ENCODE data around the gene ANKRD28. TPM values are rescaled to one million over a fixed set of nuclear protein-coding genes. Genes with fewer than 3 reads are reported as not detected.

The ANKRD28 gene
- total RNA-seq, 4 donors from 2014 or later, result 39.0 to 81.1 (median 49.5) TPM

GRCh38 chr3:15683253-15683652, 114.5 kb downstream of the ANKRD28 start:
- intact Hi-C loops (cut with DNase I; ENCODE audit: low total_unique reads) (no loop called here), in situ Hi-C loops (cut with MboI; ENCODE audit: low pct_ligation_motif_present in 1 of 4, low pct_unique_long_range_greater_than_20kb in 1 of 4, low sequenced_read_pairs in 3 of 4) (no loop called here)
- 79 to 100% methylated on average over 1 of the region's 1 CpG for WGBS, 2 donors (ENCODE audit: low coverage in 1 of 2)
- DNase-seq, result no peak
- H3K27ac ChIP-seq, result no peak overlapping the region
- no peaks in the 10 kb centered on the region for H3K9me3 ChIP-seq
- H3K36me3 ChIP-seq, result peaks cover 0 to 26% (median 11%) of the 10 kb centered on the region in 4 donors
- H3K4me3 ChIP-seq, result no peak overlapping the region
- peaks cover 0 to 20% (median 1%) of the 10 kb centered on the region in 4 donors for H3K4me1 ChIP-seq
- no peaks in the 10 kb centered on the region for H3K27me3 ChIP-seq
- TF ChIP-seq POLR2AphosphoS5 (IDR thresholded peaks at IDR 0.05) (no peak), POLR2A (IDR thresholded peaks at IDR 0.05) (no peak), EP300 (IDR thresholded peaks at IDR 0.05; ENCODE audit: low read depth) (no peak)
- TF ChIP-seq, protein P1, sequence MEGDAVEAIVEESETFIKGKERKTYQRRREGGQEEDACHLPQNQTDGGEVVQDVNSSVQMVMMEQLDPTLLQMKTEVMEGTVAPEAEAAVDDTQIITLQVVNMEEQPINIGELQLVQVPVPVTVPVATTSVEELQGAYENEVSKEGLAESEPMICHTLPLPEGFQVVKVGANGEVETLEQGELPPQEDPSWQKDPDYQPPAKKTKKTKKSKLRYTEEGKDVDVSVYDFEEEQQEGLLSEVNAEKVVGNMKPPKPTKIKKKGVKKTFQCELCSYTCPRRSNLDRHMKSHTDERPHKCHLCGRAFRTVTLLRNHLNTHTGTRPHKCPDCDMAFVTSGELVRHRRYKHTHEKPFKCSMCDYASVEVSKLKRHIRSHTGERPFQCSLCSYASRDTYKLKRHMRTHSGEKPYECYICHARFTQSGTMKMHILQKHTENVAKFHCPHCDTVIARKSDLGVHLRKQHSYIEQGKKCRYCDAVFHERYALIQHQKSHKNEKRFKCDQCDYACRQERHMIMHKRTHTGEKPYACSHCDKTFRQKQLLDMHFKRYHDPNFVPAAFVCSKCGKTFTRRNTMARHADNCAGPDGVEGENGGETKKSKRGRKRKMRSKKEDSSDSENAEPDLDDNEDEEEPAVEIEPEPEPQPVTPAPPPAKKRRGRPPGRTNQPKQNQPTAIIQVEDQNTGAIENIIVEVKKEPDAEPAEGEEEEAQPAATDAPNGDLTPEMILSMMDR (IDR thresholded peaks at IDR 0.05), result no peak

GRCh38 chr3:15682561-15683185, 115.1 kb downstream of the ANKRD28 start:
- 30 to 54% methylated on average over 3 of the region's 3 CpGs for WGBS, 2 donors (ENCODE audit: low coverage in 1 of 2)
- Histone ChIP-seq H3K4me1 (peaks cover 0 to 20% (median 1%) of the 10 kb centered on the region in 4 donors), H3K9me3 (no peaks in the 10 kb centered on the region), H3K36me3 (peaks cover 0 to 32% (median 14%) of the 10 kb centered on the region in 4 donors), H3K27ac (peak overlapping the region in 1 of 4 donors; percentile 29), H3K4me3 (no peak overlapping the region), H3K27me3 (no peaks in the 10 kb centered on the region)
- in situ Hi-C loops (cut with MboI; ENCODE audit: low pct_ligation_motif_present in 1 of 4, low pct_unique_long_range_greater_than_20kb in 1 of 4, low sequenced_read_pairs in 3 of 4) (no loop called here), intact Hi-C loops (cut with DNase I; ENCODE audit: low total_unique reads) (no loop called here)
- TF ChIP-seq POLR2AphosphoS5 (IDR thresholded peaks at IDR 0.05) (no peak), EP300 (IDR thresholded peaks at IDR 0.05; ENCODE audit: low read depth) (no peak), POLR2A (IDR thresholded peaks at IDR 0.05) (no peak)
- TF ChIP-seq, protein P1 (IDR thresholded peaks at IDR 0.05), result no peak
- DNase-seq, result no peak

DNA sequence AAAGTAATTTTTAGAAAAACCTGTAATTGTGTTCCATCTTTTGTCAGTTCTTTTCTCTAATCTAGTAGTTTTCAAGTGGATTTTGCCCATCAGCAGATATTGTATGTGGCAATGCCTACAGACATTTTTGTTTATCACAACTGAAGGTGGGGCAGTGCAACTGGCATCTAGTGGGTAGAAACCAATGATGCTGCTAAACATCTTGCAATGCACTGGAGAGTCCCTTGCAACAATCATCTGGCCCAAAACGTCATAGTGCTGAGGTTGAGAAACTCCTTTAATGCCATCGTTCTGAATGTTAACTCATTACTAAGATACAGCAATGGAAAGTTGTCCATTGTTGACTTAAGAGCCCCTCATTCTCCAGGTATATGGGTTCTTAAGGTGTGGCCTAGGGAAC, 116.1 kb downstream of the ANKRD28 start:
- no peak overlapping the region for H3K27ac ChIP-seq
- H3K9me3 ChIP-seq, result no peaks in the 10 kb centered on the region

GRCh38 chr3:15679306-15679705, 118.5 kb downstream of the ANKRD28 start:
- no peak for TF ChIP-seq EP300 (IDR thresholded peaks at IDR 0.05; ENCODE audit: low read depth)
- no peak for TF ChIP-seq POLR2AphosphoS5 (IDR thresholded peaks at IDR 0.05)
- no peak for TF ChIP-seq POLR2A (IDR thresholded peaks at IDR 0.05)
- TF ChIP-seq, protein P1 (IDR thresholded peaks at IDR 0.05), result no peak
- no peak overlapping the region for H3K27ac ChIP-seq
- H3K27me3 ChIP-seq, result no peaks in the 10 kb centered on the region
- peaks cover 0 to 40% (median 18%) of the 10 kb centered on the region in 4 donors for H3K36me3 ChIP-seq
- intact Hi-C loops (cut with DNase I; ENCODE audit: low total_unique reads) (no loop called here), in situ Hi-C loops (cut with MboI; ENCODE audit: low pct_ligation_motif_present in 1 of 4, low pct_unique_long_range_greater_than_20kb in 1 of 4, low sequenced_read_pairs in 3 of 4) (no loop called here)
- DNase-seq, result no peak
- peaks cover 0 to 20% (median 1%) of the 10 kb centered on the region in 4 donors for H3K4me1 ChIP-seq
- H3K4me3 ChIP-seq, result no peak overlapping the region
- no peaks in the 10 kb centered on the region for H3K9me3 ChIP-seq
- WGBS, 2 donors (ENCODE audit: low coverage in 1 of 2), result 83 to 93% methylated on average over 5 of the region's 5 CpGs

More for the DNA sequence above, 116.1 kb downstream of the ANKRD28 start:
- in situ Hi-C loops (cut with MboI; ENCODE audit: low pct_ligation_motif_present in 1 of 4, low pct_unique_long_range_greater_than_20kb in 1 of 4, low sequenced_read_pairs in 3 of 4) (no loop called here), intact Hi-C loops (cut with DNase I; ENCODE audit: low total_unique reads) (no loop called here)
- no peak for DNase-seq
- 94% methylated on average over 2 of the region's 2 CpGs; no CpG with 5 or more reads in 1 of the 2 donors for WGBS, 2 donors (ENCODE audit: low coverage in 1 of 2)
- H3K36me3 ChIP-seq, result peaks cover 0 to 42% (median 16%) of the 10 kb centered on the region in 4 donors
- H3K27me3 ChIP-seq, result no peaks in the 10 kb centered on the region
- H3K4me1 ChIP-seq, result peaks cover 0 to 20% (median 1%) of the 10 kb centered on the region in 4 donors
- no peak for TF ChIP-seq POLR2A (IDR thresholded peaks at IDR 0.05)
- no peak for TF ChIP-seq POLR2AphosphoS5 (IDR thresholded peaks at IDR 0.05)
- TF ChIP-seq, protein P1 (IDR thresholded peaks at IDR 0.05), result no peak
- TF ChIP-seq EP300 (IDR thresholded peaks at IDR 0.05; ENCODE audit: low read depth), result no peak
- H3K4me3 ChIP-seq, result no peak overlapping the region

Measured in transverse colon (tissue), 4 donors.